Stimulated activated CD4-positive, alpha-beta T cell treated with anti-CD3 and anti-CD28 coated beads, Interleukin-2, amount 100 ng/mL, for 48 hours (primary cell): ENCODE results near the gene CLINT1.
"Not testable (repeated sequence)": the region's sequence is repeated elsewhere in the genome, so short reads cannot be mapped to it uniquely, and the experiment has no call there.

Experiments used
- DNase-seq, 2 donors: peaks; one replicate each; pipeline ENCODE4 v3.0.0-alpha.2; 2020

Gene CLINT1

GRCh38 chr5:157860898-157861890, 2.2 kb upstream of the CLINT1 start:
- no peak for DNase-seq

DNA sequence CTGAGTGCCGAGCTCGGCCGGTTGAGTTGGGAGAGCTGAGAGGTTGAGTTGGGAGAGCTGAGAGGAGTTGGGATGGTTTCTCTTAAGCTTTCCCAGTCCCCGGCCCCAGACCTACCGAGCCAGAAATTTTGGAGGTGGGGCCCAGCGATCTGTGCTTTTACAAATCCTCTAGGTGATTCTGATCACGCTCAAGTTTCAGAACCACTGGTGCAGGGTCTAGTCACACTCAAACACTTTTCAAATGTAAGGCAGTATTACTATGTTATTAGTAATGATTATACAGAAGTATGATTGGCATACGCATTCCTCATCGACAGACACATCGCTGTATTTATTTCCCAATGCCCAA, 256 bp upstream of the CLINT1 start:
- DNase-seq = no peak

GRCh38 chr5:157857816-157858526, 974 bp downstream of the CLINT1 start:
- DNase-seq = no peak

- DNase-seq = no peak
These were observed 3.4 kb downstream of the CLINT1 start for GRCh38 chr5:157855404-157855994.

- DNase-seq = not testable (repeated sequence)
These were observed 5.6 kb downstream of the CLINT1 start for GRCh38 chr5:157853365-157853764.

GRCh38 chr5:157845914-157846598, 12.9 kb downstream of the CLINT1 start:
- DNase-seq = no peak

DNA sequence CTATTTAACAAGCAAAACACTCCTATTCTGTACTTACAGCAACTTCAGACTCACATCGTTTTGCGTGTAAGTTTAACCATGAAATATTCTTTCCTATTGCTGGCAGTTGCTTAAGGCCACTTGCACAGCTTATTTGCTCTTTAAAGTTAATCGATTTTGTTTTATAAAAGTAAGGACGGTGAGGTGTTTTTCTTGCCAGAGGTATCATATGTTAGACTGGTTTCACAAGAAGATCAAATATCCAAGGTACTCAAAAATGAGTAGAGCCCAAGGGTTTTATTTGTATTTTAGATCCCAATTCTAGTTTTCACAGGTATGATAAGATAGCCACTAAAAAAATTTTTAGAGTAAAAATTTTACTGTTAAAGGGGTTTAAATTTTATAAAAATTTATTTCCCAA, 16.2 kb downstream of the CLINT1 start:
- no peak for DNase-seq

- no peak for DNase-seq
These were observed 16.8 kb downstream of the CLINT1 start for GRCh38 chr5:157842185-157842584.

DNA sequence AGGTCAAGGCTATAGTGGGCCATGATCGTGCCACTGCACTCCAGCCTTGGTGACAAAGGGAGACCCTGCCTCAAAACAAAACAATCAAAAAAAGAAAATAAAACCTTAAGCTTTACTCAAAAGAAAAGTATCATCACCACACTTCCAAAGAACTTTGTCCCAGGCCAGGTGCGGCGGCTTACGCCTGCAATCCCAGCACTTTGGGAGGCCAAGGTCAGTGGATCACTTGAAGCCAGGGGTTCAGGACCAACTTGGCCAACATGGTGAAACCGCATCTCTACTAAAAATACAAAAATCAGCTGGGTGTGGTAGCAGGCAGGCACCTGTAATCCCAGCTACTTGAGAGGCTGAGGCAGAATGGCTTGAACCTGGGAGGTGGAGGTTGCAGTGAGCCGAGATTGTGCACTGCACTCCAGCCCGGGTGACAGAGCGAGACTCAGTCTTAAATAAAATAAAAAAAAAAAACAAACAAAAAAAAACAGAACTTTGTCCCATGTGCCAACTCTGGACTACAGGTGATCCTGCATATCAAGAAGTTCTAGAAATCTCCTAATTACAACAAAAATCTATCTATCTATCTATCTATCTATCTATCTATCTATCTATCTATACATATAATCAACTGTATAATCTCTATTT, 19.7 kb downstream of the CLINT1 start:
- DNase-seq = no peak

DNA sequence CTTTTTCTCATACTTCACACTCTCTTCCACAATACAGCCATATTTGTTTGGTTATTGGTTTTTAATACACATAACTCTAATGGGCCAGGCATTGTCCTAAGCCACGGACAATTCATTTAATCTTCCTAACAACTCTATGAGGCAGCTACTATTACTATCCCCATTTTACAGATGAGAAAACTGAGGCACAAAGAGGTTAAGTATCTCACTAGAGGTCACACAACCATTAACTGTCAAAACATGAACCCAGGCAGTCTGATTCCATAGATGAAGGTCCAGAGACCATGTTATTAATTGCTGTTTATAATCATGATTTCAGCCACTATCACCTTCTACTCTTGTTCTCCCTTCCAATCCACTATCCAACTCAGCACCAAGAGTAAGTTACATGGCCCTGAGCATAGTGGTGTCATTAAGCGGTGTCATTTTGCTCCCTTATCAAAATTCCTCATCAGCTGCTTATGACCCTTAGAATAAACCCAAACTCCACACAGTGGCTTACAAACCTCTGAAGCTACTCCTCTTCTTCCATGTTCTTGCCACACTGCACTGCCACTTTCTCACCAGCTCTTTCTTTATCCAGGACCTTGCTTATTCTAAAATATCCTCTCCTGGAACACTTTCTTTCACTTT, 22.7 kb downstream of the CLINT1 start:
- no peak for DNase-seq

GRCh38 chr5:157835041-157835440, 23.9 kb downstream of the CLINT1 start:
- no peak for DNase-seq

DNA sequence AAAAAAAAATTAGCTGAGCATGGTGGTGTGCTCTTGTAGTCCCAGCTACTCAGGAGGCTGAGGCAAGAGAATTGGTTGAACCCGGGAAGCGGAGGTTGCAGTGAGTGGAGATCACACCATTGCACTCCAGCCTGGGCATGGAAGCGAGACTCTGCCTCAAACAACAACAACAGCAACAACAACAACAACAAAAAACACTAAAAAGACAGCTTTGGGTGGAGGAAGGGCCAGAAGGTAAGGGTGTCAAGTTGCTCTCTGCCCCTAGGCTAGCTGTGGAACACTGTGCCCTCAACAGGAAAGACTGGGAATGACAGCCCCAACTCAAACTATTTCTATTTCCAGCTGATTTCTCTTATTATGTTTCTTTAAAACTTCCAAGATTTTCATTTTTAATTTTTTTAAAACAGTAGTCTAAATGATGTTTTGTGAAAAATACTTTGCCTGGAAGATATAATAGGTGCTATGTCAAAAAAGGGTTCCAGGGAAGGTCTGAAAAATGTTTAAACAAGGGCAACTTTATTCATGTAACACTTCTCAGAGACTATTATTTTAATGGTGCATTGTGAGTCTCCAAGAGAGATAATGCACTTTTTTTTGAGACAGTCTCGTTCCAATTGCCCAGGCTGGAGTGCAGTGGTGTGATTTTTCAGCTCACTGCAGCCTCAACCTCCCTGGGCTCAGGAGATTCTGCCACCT, 29.9 kb downstream of the CLINT1 start:
- DNase-seq = no peak

- DNase-seq = no peak
These were observed 30.6 kb downstream of the CLINT1 start for GRCh38 chr5:157828105-157828943.

GRCh38 chr5:157827423-157827822, 31.5 kb downstream of the CLINT1 start:
- DNase-seq = no peak

- no peak for DNase-seq
These were observed 35.3 kb downstream of the CLINT1 start for GRCh38 chr5:157823655-157824054.

DNA sequence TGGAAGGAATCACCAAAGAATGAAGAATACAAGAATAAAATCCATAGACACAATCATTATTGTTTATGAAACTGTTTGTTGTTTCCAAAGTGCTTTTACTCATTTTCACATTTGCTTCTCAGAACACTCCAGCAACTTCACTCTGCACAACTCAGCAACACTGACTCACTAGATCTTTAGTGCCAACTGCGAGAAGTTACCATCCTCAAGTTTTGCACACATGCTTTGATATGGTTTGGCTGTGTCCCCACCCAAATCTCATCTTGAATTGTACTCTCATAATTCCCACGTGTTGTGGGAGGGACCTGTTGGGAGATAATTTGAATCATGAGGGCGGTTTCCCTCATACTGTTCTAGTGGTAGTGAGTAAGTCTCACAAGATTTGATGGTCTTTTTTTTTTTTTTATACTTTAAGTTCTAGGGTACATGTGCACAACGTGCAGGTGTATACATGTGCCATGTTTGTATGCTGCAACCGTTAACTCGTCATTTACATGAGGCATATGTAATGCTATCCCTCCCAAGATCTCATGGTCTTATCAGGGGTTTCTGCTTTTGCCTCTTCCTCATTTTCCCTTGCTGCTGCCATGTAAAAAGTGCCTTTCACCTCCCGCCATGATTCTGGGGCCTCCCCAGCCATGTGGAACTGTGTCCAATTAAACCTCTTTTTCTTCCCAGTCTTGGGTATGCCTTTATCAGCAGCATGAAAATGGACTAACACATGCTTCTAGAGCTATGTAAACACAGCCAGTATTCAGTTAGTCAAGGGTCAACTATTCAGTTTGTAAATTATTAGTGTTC, 36.9 kb downstream of the CLINT1 start:
- no peak for DNase-seq

DNA sequence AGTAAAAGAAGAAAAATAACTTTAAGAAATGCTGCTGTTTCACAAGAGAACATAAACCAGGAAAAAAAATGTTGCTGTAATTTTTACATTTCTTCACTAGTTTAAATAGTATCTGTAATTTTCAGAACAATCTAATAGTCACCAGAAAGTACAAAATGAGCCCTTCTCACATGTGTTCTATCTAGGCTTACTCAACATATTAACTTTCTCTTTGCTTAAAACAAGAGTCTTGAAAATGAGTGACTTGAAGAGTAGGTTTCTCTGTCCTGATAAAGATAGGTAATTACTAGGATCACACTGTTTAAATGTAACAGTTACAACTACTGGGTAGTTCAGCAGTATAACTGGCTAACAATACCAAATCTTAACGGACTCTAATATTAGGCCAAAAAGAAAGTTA, 37.5 kb downstream of the CLINT1 start:
- no peak for DNase-seq

- DNase-seq = no peak
These were observed 38.2 kb downstream of the CLINT1 start for GRCh38 chr5:157820593-157821252.

DNA sequence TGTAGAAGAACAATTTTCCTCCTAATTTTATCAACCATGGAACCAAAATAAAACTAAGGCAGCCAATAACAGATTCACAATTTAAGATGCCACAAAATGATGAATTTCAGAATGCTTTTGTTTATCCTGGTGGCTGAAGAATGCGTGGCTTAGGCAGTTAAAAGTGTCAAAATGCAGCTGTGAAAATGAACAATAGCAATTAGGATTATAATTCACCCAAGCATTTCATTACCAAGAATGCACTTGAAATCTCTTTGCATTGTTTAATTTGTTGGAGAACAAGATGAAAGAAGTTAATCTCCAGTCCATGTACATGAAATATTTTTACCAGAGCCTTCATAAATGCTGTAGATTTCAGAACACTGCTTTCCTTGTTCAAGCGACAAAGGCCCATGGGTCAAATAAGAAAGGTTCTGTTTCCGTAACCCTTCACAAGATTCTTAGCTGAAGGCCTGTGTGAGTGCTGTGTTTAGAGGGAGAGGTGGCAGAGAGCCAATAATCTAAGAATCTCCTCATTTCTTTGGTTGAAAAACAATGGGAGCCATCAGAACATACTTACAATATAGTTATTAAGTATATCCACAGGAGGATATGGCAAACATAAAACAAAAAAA, 39.3 kb downstream of the CLINT1 start:
- no peak for DNase-seq
